Vagina (tissue), 2 donors: ENCODE measurements around the gene PDCD10.

ENCODE experiments used
- POLR2A ChIP-seq, 2 donors: fragments of 450-650 bp; IDR thresholded peaks; one replicate each; pipeline ENCODE4 v1.6.1; 2017; ENCODE audit warnings: antibody characterized with exemption in 2 of 2, mild to moderate bottlenecking in 2 of 2, moderate library complexity in 2 of 2
- POLR2AphosphoS5 ChIP-seq, 2 donors: sonication (generic); formaldehyde crosslinking; IDR thresholded peaks; one replicate each; pipeline ENCODE4 v1.9.0; 2017; ENCODE audit warnings: antibody characterized with exemption in 2 of 2, mild to moderate bottlenecking in 2 of 2, low read depth in 1 of 2; ENCODE audit not compliant: insufficient read depth in 1 of 2
- TF ChIP-seq, protein P1 (sequence below), 3 experiments: fragments of 450-650 bp in 2 of 3; fragments of 200-600 bp in 1 of 3; sonication (generic) in 1 of 3; IDR thresholded peaks; one replicate each; pipeline ENCODE4 v1.5.1; 2017 to 2019; ENCODE audit warnings: antibody characterized with exemption in 3 of 3, mild to moderate bottlenecking in 2 of 3, moderate library complexity in 2 of 3

DNA sequence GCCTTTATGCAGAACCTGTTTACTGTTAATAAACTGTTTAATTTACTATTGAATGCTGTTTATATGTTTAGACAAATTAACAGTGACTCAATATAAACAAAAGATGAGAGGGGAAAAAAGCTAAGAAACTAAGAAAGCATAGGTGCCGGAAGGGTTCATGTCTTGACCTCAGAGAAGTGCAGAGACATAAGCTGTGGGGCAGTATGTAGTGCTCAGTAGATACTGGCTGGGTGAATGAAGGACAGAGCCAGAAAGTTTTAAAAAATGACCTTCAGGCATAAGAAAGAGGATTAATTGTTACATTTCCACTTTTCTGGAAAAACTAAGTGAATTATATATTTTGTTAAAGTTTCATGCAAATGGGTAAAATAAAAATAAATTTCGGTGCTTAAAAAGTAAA, 15.0 kb upstream of the PDCD10 start:
- TF ChIP-seq, protein P1, sequence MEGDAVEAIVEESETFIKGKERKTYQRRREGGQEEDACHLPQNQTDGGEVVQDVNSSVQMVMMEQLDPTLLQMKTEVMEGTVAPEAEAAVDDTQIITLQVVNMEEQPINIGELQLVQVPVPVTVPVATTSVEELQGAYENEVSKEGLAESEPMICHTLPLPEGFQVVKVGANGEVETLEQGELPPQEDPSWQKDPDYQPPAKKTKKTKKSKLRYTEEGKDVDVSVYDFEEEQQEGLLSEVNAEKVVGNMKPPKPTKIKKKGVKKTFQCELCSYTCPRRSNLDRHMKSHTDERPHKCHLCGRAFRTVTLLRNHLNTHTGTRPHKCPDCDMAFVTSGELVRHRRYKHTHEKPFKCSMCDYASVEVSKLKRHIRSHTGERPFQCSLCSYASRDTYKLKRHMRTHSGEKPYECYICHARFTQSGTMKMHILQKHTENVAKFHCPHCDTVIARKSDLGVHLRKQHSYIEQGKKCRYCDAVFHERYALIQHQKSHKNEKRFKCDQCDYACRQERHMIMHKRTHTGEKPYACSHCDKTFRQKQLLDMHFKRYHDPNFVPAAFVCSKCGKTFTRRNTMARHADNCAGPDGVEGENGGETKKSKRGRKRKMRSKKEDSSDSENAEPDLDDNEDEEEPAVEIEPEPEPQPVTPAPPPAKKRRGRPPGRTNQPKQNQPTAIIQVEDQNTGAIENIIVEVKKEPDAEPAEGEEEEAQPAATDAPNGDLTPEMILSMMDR (IDR thresholded peaks at IDR 0.05): no peak
- TF ChIP-seq POLR2AphosphoS5 (IDR thresholded peaks at IDR 0.05; ENCODE audit: insufficient read depth in 1 of 2, low read depth in 1 of 2) (no peak), POLR2A (IDR thresholded peaks at IDR 0.05) (no peak)
